Liver (tissue), 9 donors: ENCODE measurements around the gene ERFE. TPM values are rescaled to one million over a fixed set of nuclear protein-coding genes. Genes with fewer than 3 reads are reported as not detected.

Source experiments
- DNase-seq: peaks from one replicate; pipeline ENCODE4 v3.0.0-alpha.2; 2017; ENCODE audit warnings: low spot score
- H3K27ac ChIP-seq, 2 donors: one replicate each; pipeline ENCODE4 v1.7.0; 2013; ENCODE audit warnings: inconsistent platforms in 2 of 2, low read length in 2 of 2, control low read depth in 1 of 2, low read depth in 1 of 2, mild to moderate bottlenecking in 1 of 2
- H3K27me3 ChIP-seq, 4 donors: one replicate each; pipeline versions ENCODE4 v1.6.1 to v1.7.0; 2013; ENCODE audit warnings: low read length in 3 of 4, inconsistent platforms in 1 of 4, mild to moderate bottlenecking in 1 of 4, moderate library complexity in 1 of 4; ENCODE audit not compliant: control insufficient read depth in 4 of 4, insufficient read depth in 4 of 4
- H3K36me3 ChIP-seq, 4 donors: one replicate each; pipeline versions ENCODE4 v1.6.1 to v1.7.0; 2013; ENCODE audit warnings: low read length in 3 of 4, mild to moderate bottlenecking in 3 of 4, low read depth in 1 of 4, moderate library complexity in 1 of 4; ENCODE audit not compliant: control insufficient read depth in 4 of 4, insufficient read depth in 3 of 4
- H3K4me1 ChIP-seq, 4 donors: one replicate each; pipeline versions ENCODE4 v1.6.1 to v1.7.0; 2013; ENCODE audit warnings: low read length in 3 of 4, mild to moderate bottlenecking in 3 of 4, moderate library complexity in 1 of 4; ENCODE audit not compliant: control insufficient read depth in 4 of 4, insufficient read depth in 4 of 4
- H3K4me3 ChIP-seq, 3 donors: one replicate each; pipeline versions ENCODE4 v1.6.1 to v1.7.0; 2013; ENCODE audit warnings: low read length in 3 of 3, control low read depth in 1 of 3, low read depth in 1 of 3, mild to moderate bottlenecking in 1 of 3
- H3K9ac ChIP-seq, 2 donors: one replicate each; pipeline ENCODE4 v1.7.0; 2013; ENCODE audit warnings: low read length in 2 of 2, mild to moderate bottlenecking in 2 of 2, moderate library complexity in 2 of 2, control low read depth in 1 of 2, low read depth in 1 of 2
- H3K9me3 ChIP-seq, 4 donors: one replicate each; pipeline versions ENCODE4 v1.6.1 to v1.7.0; 2013; ENCODE audit warnings: low read length in 3 of 4; ENCODE audit not compliant: control insufficient read depth in 4 of 4
- ATF3 ChIP-seq: IDR thresholded peaks from 2 replicates; pipeline ENCODE4 v1.6.1; 2016; ENCODE audit warnings: antibody characterized with exemption
- EGR1 ChIP-seq, 2 donors: IDR thresholded peaks; 2 replicates each; pipeline ENCODE4 v1.6.1; 2016 to 2018; ENCODE audit warnings: antibody characterized with exemption in 2 of 2, low read depth in 2 of 2
- FOXA1 ChIP-seq: IDR thresholded peaks from 2 replicates; pipeline ENCODE4 v1.6.1; 2016; ENCODE audit warnings: antibody characterized with exemption
- FOXA2 ChIP-seq: IDR thresholded peaks from 2 replicates; pipeline ENCODE4 v1.6.1; 2016; ENCODE audit warnings: antibody characterized with exemption
- GABPA ChIP-seq, 2 donors: IDR thresholded peaks in 1 of 2; conservative IDR thresholded peaks in 1 of 2; 2 replicates each; pipeline ENCODE4 v1.6.1; 2016; ENCODE audit warnings: antibody characterized with exemption in 2 of 2, mild to moderate bottlenecking in 1 of 2, moderate library complexity in 1 of 2
- HNF4A ChIP-seq, 2 donors: conservative IDR thresholded peaks; 2 replicates each; pipeline ENCODE4 v1.6.1; 2016; ENCODE audit warnings: antibody characterized with exemption in 2 of 2, mild to moderate bottlenecking in 2 of 2
- HNF4G ChIP-seq: IDR thresholded peaks from 2 replicates; pipeline ENCODE4 v1.6.1; 2016; ENCODE audit warnings: antibody characterized with exemption
- MAX ChIP-seq: IDR thresholded peaks from 2 replicates; pipeline ENCODE4 v1.6.1; 2016; ENCODE audit warnings: antibody characterized with exemption
- NR2F2 ChIP-seq: IDR thresholded peaks from 2 replicates; pipeline ENCODE4 v1.6.1; 2016; ENCODE audit warnings: antibody characterized with exemption
- REST ChIP-seq: IDR thresholded peaks from 2 replicates; pipeline ENCODE4 v1.6.1; 2016; ENCODE audit warnings: antibody characterized with exemption, mild to moderate bottlenecking
- RXRA ChIP-seq, 2 donors: IDR thresholded peaks; 2 replicates each; pipeline ENCODE4 v1.6.1; 2017 to 2018; ENCODE audit warnings: antibody characterized with exemption in 2 of 2, mild to moderate bottlenecking in 1 of 2
- SP1 ChIP-seq: IDR thresholded peaks from 2 replicates; pipeline ENCODE4 v1.6.1; 2018; ENCODE audit warnings: antibody characterized with exemption, mild to moderate bottlenecking
- TAF1 ChIP-seq: conservative IDR thresholded peaks from 2 replicates; pipeline ENCODE4 v1.6.1; 2016; ENCODE audit warnings: antibody characterized with exemption, mild to moderate bottlenecking
- YY1 ChIP-seq: IDR thresholded peaks from 2 replicates; pipeline ENCODE4 v1.6.1; 2016; ENCODE audit warnings: antibody characterized with exemption, mild to moderate bottlenecking
- ZBTB33 ChIP-seq: IDR thresholded peaks from 2 replicates; pipeline ENCODE4 v1.6.1; 2016; ENCODE audit warnings: antibody characterized with exemption
- WGBS: extraction: QIAGEN DNeasy Blood & Tissue Kit; methylation state at CpG from one replicate; pipeline ENCODE4 v1.1.7; 2013; 5-methylcytosine and 5-hydroxymethylcytosine counted together
- polyA plus RNA-seq, 2 donors: library from polyadenylated mRNA; stranded (reverse) in 1 of 2; unstranded in 1 of 2; fragments of 200-250 nt in 1 of 2; fragments of >200 nt in 1 of 2; fragmentation: Nextera tagmentation in 1 of 2; extraction: Ambion mirVana in 1 of 2; gene quantifications; one replicate each; pipeline versions ENCODE4 v1.2.1 to v1.2.3, GENCODE V29; 2013 to 2015
- total RNA-seq, 2 donors: library from RNA; depleted of rRNA; stranded (reverse); fragments of >200 nt; gene quantifications; one replicate each; pipeline ENCODE4 v1.2.3, GENCODE V29; 2014
- donor health status: healthy.
- donor health status: healthy.
- donor health status: healthy.
- donor health status: healthy.
- donor health status: healthy.

The ERFE gene
- total and polyA plus RNA-seq, 4 donors, result 0.17 to 14.0 TPM; not detected in 2

GRCh38 chr2:238172439-238172838 lies 13.7 kb downstream of the ERFE start:
- Histone ChIP-seq H3K36me3 (peaks cover 0 to 54% (median 22%) of the 10 kb centered on the region in 4 donors), H3K4me3 (no peak overlapping the region), H3K9ac (no peak overlapping the region), H3K9me3 (no peaks in the 10 kb centered on the region), H3K4me1 (peaks cover 7 to 14% (median 11%) of the 10 kb centered on the region in 4 donors), H3K27me3 (no peaks in the 10 kb centered on the region), H3K27ac (no peak overlapping the region)
- 91% methylated on average over 14 of the region's 14 CpGs for WGBS
- TF ChIP-seq ZBTB33, result no peak
- no peak for TF ChIP-seq FOXA1
- no peak for TF ChIP-seq MAX
- TF ChIP-seq RXRA (IDR thresholded peaks at IDR 0.05), result no peak
- no peak for TF ChIP-seq FOXA2
- no peak for TF ChIP-seq REST
- no peak for TF ChIP-seq GABPA (IDR thresholded peaks at IDR 0.05 in 1 of 2, conservative IDR thresholded peaks at IDR 0.05 in 1 of 2)
- no peak for TF ChIP-seq YY1
- TF ChIP-seq EGR1 (IDR thresholded peaks at IDR 0.05; ENCODE audit: low read depth in 2 of 2), result no peak
- TF ChIP-seq HNF4G, result no peak
- TF ChIP-seq NR2F2, result no peak
- TF ChIP-seq ATF3, result no peak
- TF ChIP-seq SP1, result no peak
- TF ChIP-seq HNF4A (conservative IDR thresholded peaks at IDR 0.05), result no peak
- no peak for DNase-seq

GRCh38 chr2:238173692-238174091 lies 14.9 kb downstream of the ERFE start:
- TF ChIP-seq HNF4G, result no peak
- TF ChIP-seq TAF1, result no peak
- TF ChIP-seq FOXA2, result no peak
- no peak for TF ChIP-seq MAX
- TF ChIP-seq FOXA1, result no peak

More at GRCh38 chr2:238173692-238174091, 14.9 kb downstream of the ERFE start:
- Histone ChIP-seq H3K9me3 (no peaks in the 10 kb centered on the region), H3K27me3 (no peaks in the 10 kb centered on the region), H3K36me3 (peaks cover 0 to 60% (median 32%) of the 10 kb centered on the region in 4 donors), H3K4me3 (no peak overlapping the region), H3K9ac (no peak overlapping the region), H3K4me1 (peaks cover 7 to 14% (median 11%) of the 10 kb centered on the region in 4 donors), H3K27ac (no peak overlapping the region)
- no peak for DNase-seq
- whole genome bisulfite sequencing, result 95% methylated on average over 2 of the region's 2 CpGs
